K562 (cell line): ENCODE results near the gene HPRT1. TPM values are rescaled to one million over a fixed set of nuclear protein-coding genes. Genes with fewer than 3 reads are reported as not detected.

Source experiments
- ATAC-seq: fragments of 200-7000 bp; cut with Tn5 transposase; 3 replicates; pipeline ENCODE4 v1.9.1; 2020; ENCODE audit warnings: moderate library complexity
- BruUV-seq: library from RNA; stranded (reverse); fragments of 400-500 nt; replicated peaks from 2 replicates; lab custom pipeline; 2021; lab: Mats Ljungman, UMichigan
- CTCF ChIA-PET: fragments of 300-600 bp; formaldehyde crosslinking; extraction: SDS; loops from one replicate; lab custom pipeline; 2021; ENCODE audit warnings: low intra/inter-chr PET ratio; lab: Yijun Ruan, JAX
- POLR2A ChIA-PET: fragments of 300-600, 350-650 bp; sonication (Branson Sonifier 250); formaldehyde crosslinking; extraction: SDS; loops from one replicate; lab custom pipeline; 2021; ENCODE audit warnings: antibody characterized with exemption, inconsistent platforms; lab: Yijun Ruan, JAX
- DNase-seq, 4 experiments: peaks; one replicate each; pipeline versions ENCODE4 v3.0.0 to v3.0.0-alpha.2; 2011 to 2018; ENCODE audit warnings: low spot score in 3 of 4, mixed read lengths in 3 of 4; ENCODE audit errors: extremely low read depth in 1 of 4
- FAIRE-seq: peaks from 2 replicates; lab custom pipeline; 2011; peaks lifted over from hg19 to GRCh38; lab: Jason Lieb, UNC
- H2AFZ ChIP-seq: 2 replicates; pipeline ENCODE4 v1.6.0; 2011; ENCODE audit warnings: low read depth, low read length, control low read depth, inconsistent platforms
- H3K27ac ChIP-seq: fragments of 200-600 bp; 3 replicates; pipeline ENCODE4 v1.8.0; 2011; ENCODE audit warnings: low read depth, mild to moderate bottlenecking, control low read depth, inconsistent platforms, low read length, moderate library complexity, mixed read lengths; ENCODE audit errors: extremely low read depth
- H3K27me3 ChIP-seq, 2 experiments: fragments of 300-600 bp in 1 of 2; 2 replicates in 1 of 2; 3 replicates in 1 of 2; pipeline versions ENCODE4 v1.6.0 to v1.8.0; 2011; ENCODE audit warnings: inconsistent platforms in 2 of 2, low read length in 2 of 2, mild to moderate bottlenecking in 1 of 2, mixed read lengths in 1 of 2, moderate library complexity in 1 of 2; ENCODE audit not compliant: control insufficient read depth in 2 of 2, insufficient read depth in 2 of 2
- H3K36me3 ChIP-seq: fragments of 300-600 bp; 3 replicates; pipeline ENCODE4 v1.8.0; 2011; ENCODE audit warnings: mild to moderate bottlenecking, low read length, inconsistent platforms; ENCODE audit not compliant: control insufficient read depth, insufficient read depth
- H3K4me1 ChIP-seq, 2 experiments: fragments of 200-600 bp in 1 of 2; replicated peaks in 1 of 2; 2 replicates in 1 of 2; 3 replicates in 1 of 2; pipeline versions ENCODE4 v1.5.1 to v1.8.0; 2011; ENCODE audit warnings: inconsistent platforms in 2 of 2, low read length in 2 of 2, mild to moderate bottlenecking in 1 of 2, mixed read lengths in 1 of 2, moderate library complexity in 1 of 2; ENCODE audit not compliant: control insufficient read depth in 2 of 2, insufficient read depth in 2 of 2
- H3K4me2 ChIP-seq: 2 replicates; pipeline ENCODE4 v1.6.1; 2011; ENCODE audit warnings: low read length, control low read depth, inconsistent platforms, mixed read lengths; ENCODE audit not compliant: insufficient read depth
- H3K4me3 ChIP-seq: fragments of 200-600 bp; sonication (generic), shearing (Covaris generic); 2 replicates; pipeline ENCODE4 v1.5.1; 2016; ENCODE audit warnings: control low read depth, inconsistent platforms
- H3K79me2 ChIP-seq: fragments of 200-600 bp; 3 replicates; pipeline ENCODE4 v1.8.0; 2011; ENCODE audit warnings: low read length, inconsistent platforms; ENCODE audit not compliant: control insufficient read depth, insufficient read depth
- H3K9ac ChIP-seq, 2 experiments: 2 replicates each; pipeline versions ENCODE4 v1.6.0 to v1.6.1; 2011; ENCODE audit warnings: low read depth in 2 of 2, low read length in 2 of 2, control low read depth in 1 of 2, inconsistent platforms in 1 of 2, mild to moderate bottlenecking in 1 of 2, mixed read lengths in 1 of 2; ENCODE audit not compliant: insufficient read depth in 1 of 2
- H3K9me1 ChIP-seq: one replicate; pipeline ENCODE4 v1.6.0; 2011; ENCODE audit warnings: inconsistent platforms, mild to moderate bottlenecking, low read length, moderate library complexity; ENCODE audit not compliant: control insufficient read depth, insufficient read depth
- H3K9me3 ChIP-seq: replicated peaks from 2 replicates; pipeline ENCODE4 v1.5.1; 2011; ENCODE audit warnings: low read depth, low read length, inconsistent platforms; ENCODE audit not compliant: control insufficient read depth, insufficient read depth
- H4K20me1 ChIP-seq: replicated peaks from 2 replicates; pipeline ENCODE4 v1.6.1; 2011; ENCODE audit warnings: low read length, inconsistent platforms, mixed read lengths; ENCODE audit not compliant: control insufficient read depth, insufficient read depth
- CBX8 ChIP-seq: fragments of 200-600 bp; sonication (generic); IDR thresholded peaks from 2 replicates; pipeline ENCODE4 v1.6.1; 2012; ENCODE audit warnings: borderline replicate concordance, mixed run types, low read depth, mild to moderate bottlenecking, moderate library complexity, mixed read lengths, low read length, control low read depth, inconsistent platforms; ENCODE audit not compliant: poor library complexity, severe bottlenecking; ENCODE audit errors: extremely low read depth
- CHAMP1 ChIP-seq: fragments of 450-650 bp; IDR thresholded peaks from 2 replicates; pipeline ENCODE4 v1.6.1; 2016; ENCODE audit warnings: mild to moderate bottlenecking
- ELF2 ChIP-seq: fragments of 250-450 bp; sonication (Bioruptor Pico); IDR thresholded peaks from 2 replicates; pipeline ENCODE4 v1.5.0; 2021; ENCODE audit warnings: mild to moderate bottlenecking
- HDAC6 ChIP-seq: IDR thresholded peaks from 2 replicates; pipeline ENCODE4 v1.6.1; 2012; ENCODE audit warnings: low read depth, mild to moderate bottlenecking, control low read depth, inconsistent platforms, low read length, moderate library complexity
- IRF9 ChIP-seq: fragments of 450-650 bp; IDR thresholded peaks from 2 replicates; pipeline ENCODE4 v1.6.1; 2016; ENCODE audit warnings: missing biosample characterization, missing genetic modification characterization
- KAT7 ChIP-seq: sonication (generic); formaldehyde crosslinking; IDR thresholded peaks from 2 replicates; pipeline ENCODE4 v1.8.0; 2022; ENCODE audit warnings: missing genetic modification reagents, mild to moderate bottlenecking, borderline replicate concordance
- L3MBTL2 ChIP-seq: fragments of 450-650 bp; IDR thresholded peaks from 2 replicates; pipeline ENCODE4 v1.6.1; 2016; ENCODE audit warnings: mild to moderate bottlenecking, moderate library complexity
- LCOR ChIP-seq: sonication (generic); formaldehyde crosslinking; IDR thresholded peaks from 2 replicates; pipeline ENCODE4 v1.8.0; 2022; ENCODE audit warnings: mild to moderate bottlenecking, missing genetic modification reagents
- MAX ChIP-seq: sonication (generic); formaldehyde crosslinking; IDR thresholded peaks from 2 replicates; pipeline ENCODE4 v1.9.0; 2022; ENCODE audit warnings: mild to moderate bottlenecking, missing genetic modification reagents
- MEF2A ChIP-seq: IDR thresholded peaks from 2 replicates; pipeline ENCODE4 v1.6.1; 2011; ENCODE audit warnings: low read depth, mild to moderate bottlenecking, low read length, moderate library complexity; ENCODE audit not compliant: control insufficient read depth
- NCOA2 ChIP-seq, 2 experiments: fragments of 450-650 bp; IDR thresholded peaks; 2 replicates each; pipeline ENCODE4 v1.6.1; 2018; ENCODE audit warnings: mild to moderate bottlenecking in 2 of 2, moderate library complexity in 1 of 2; ENCODE audit not compliant: partially characterized antibody in 2 of 2
- NFXL1 ChIP-seq: fragments of 450-650 bp; formaldehyde crosslinking; IDR thresholded peaks from 2 replicates; pipeline ENCODE4 v1.4.0; 2021; ENCODE audit warnings: mild to moderate bottlenecking
- RNF219 ChIP-seq: fragments of 250-450 bp; sonication (Bioruptor Pico); IDR thresholded peaks from 2 replicates; pipeline ENCODE4 v1.5.0; 2022; ENCODE audit warnings: mild to moderate bottlenecking
- ZNF282 ChIP-seq: sonication (generic); formaldehyde crosslinking; IDR thresholded peaks from 2 replicates; pipeline ENCODE4 v1.8.1; 2023; ENCODE audit warnings: missing genetic modification reagents
- ZNF398 ChIP-seq: fragments of 250-450 bp; sonication (Bioruptor Pico); IDR thresholded peaks from 2 replicates; pipeline ENCODE4 v1.8.0; 2021; ENCODE audit warnings: moderate library complexity, mild to moderate bottlenecking, inconsistent platforms
- WGBS: fragments of 100-300 bp; shearing (Covaris generic); methylation state at CpG from one replicate; pipeline ENCODE4 v1.1.6; 2016; ENCODE audit warnings: low coverage, mixed read lengths; ENCODE audit not compliant: insufficient coverage; ENCODE audit errors: missing lambda C conversion rate; 5-methylcytosine and 5-hydroxymethylcytosine counted together
- in situ Hi-C: fragments of 300-500 bp; cut with MboI; formaldehyde crosslinking; loops from 4 replicates; pipeline ENCODE4 v1.15.0; 2018; ENCODE audit warnings: inconsistent platforms, mixed read lengths
- intact Hi-C: fragments of 100-400 bp; cut with micrococcal nuclease; formaldehyde crosslinking; loops from 2 replicates; pipeline ENCODE4 v1.14.2; 2022
- polyA plus RNA-seq, 8 experiments: library from polyadenylated mRNA; depleted of rRNA in 4 of 8; stranded (reverse) in 5 of 8; unstranded in 3 of 8; fragments of >200 nt; fragmentation: Nextera tagmentation in 2 of 8; fragmentation: Illumina TruSeq in 1 of 8; extraction: Ambion mirVana in 2 of 8; extraction: Trizol in 1 of 8; gene quantifications; 2 replicates each; pipeline versions ENCODE4 v1.2.1 to v1.2.3, GENCODE V29; 2011 to 2014; ENCODE audit warnings: inconsistent platforms in 1 of 8, missing spikeins in 1 of 8
- total RNA-seq, 7 experiments: library from RNA; depleted of rRNA in 6 of 7; stranded (reverse); fragments of >200 nt in 6 of 7; fragmentation: Illumina TruSeq in 2 of 7; extraction: Trizol in 2 of 7; gene quantifications; 2 replicates each; pipeline versions ENCODE4 v1.2.1 to v1.2.3, GENCODE V29; 2011 to 2021; ENCODE audit warnings: low replicate concordance in 1 of 7

The HPRT1 gene
- total and polyA plus RNA-seq, 9 of the 15 experiments (the other 6 are each of a cell fraction or from before 2014, with no cell fraction given) = 24.4 to 158 (median 104) TPM

- Histone ChIP-seq H3K9me3 (no peaks in the 10 kb centered on the region), H3K9me1 (no peaks in the 10 kb centered on the region), H3K9ac (no peak overlapping the region), H3K27me3 (no peaks in the 10 kb centered on the region), H3K4me3 (no peak overlapping the region), H3K4me1 (peaks cover 5 to 11% of the 10 kb centered on the region in 2 experiments; a peak in 4 of 5 replicates), H3K36me3 (peaks cover 21% of the 10 kb centered on the region; the same call in 1 of the 3 replicates), H2AFZ (no peak overlapping the region), H4K20me1 (0 out of 2 replicates have a peak, but pooled peaks cover 4% of the 10 kb centered on the region), H3K4me2 (no peak overlapping the region), H3K79me2 (peaks cover 67% of the 10 kb centered on the region), H3K27ac (no peak overlapping the region)
- ChIA-PET POLR2A (interaction anchor here (0.9 kb wide), 1 partner anchor 9 kb away, joined by 3 read pairs; no protein-coding TSS in a partner anchor), CTCF (no interaction called here)
- ATAC-seq (no peak), FAIRE-seq (no peak), DNase-seq (no peak)
- intact Hi-C loops = no loop called here
- BruUV-seq = no TSS peak
- 26% methylated on average over 2 of the region's 2 CpGs for WGBS
- in situ Hi-C loops = no loop called here
- no peak for TF ChIP-seq ZNF282
- no peak for TF ChIP-seq HDAC6
- TF ChIP-seq IRF9 (tag) = no peak
- TF ChIP-seq ZNF398 = no peak
- TF ChIP-seq L3MBTL2 = no peak
- TF ChIP-seq KAT7 = no peak
- TF ChIP-seq MEF2A = no peak
- TF ChIP-seq CHAMP1 = no peak
- TF ChIP-seq CBX8 = no peak
- no peak for TF ChIP-seq NFXL1 (CRISPR knock-in tag)
- no peak for TF ChIP-seq NCOA2 (IDR thresholded peaks at IDR 0.05; ENCODE audit: partially characterized antibody in 2 of 2)
- TF ChIP-seq MAX (CRISPR knock-in tag) = no peak
- TF ChIP-seq LCOR (CRISPR knock-in tag) = no peak
- no peak for TF ChIP-seq RNF219 (CRISPR knock-in tag)
- no peak for TF ChIP-seq ELF2 (CRISPR knock-in tag)
Measured at GRCh38 chrX:134462927-134463326, 3.0 kb downstream of the HPRT1 start.
